SK-N-SH (cell line): Measurements from ENCODE around the gene SNAI3. TPM values are rescaled to one million over a fixed set of nuclear protein-coding genes. Genes with fewer than 3 reads are reported as not detected.

ENCODE experiments used
- CTCF ChIA-PET: fragments of 300-600, 350-600 bp; formaldehyde crosslinking; extraction: SDS; loops from one replicate; lab custom pipeline; 2021; lab: Yijun Ruan, JAX
- POLR2A ChIA-PET: fragments of 350-600 bp; sonication (Branson Sonifier 250); formaldehyde crosslinking; extraction: SDS; loops from one replicate; lab custom pipeline; 2020; ENCODE audit warnings: antibody characterized with exemption, inconsistent platforms; lab: Yijun Ruan, JAX
- DNase-seq: peaks from one replicate; pipeline ENCODE4 v3.0.0; 2012
- H2AFZ ChIP-seq: fragments of 200-600 bp; sonication (generic); 2 replicates; pipeline ENCODE4 v1.8.1; 2016; ENCODE audit warnings: antibody characterized with exemption, mild to moderate bottlenecking, low read depth
- H3F3A ChIP-seq: fragments of 200-600 bp; sonication (generic); replicated peaks from 2 replicates; pipeline ENCODE3; 2016; ENCODE audit warnings: antibody characterized with exemption, mild to moderate bottlenecking; ENCODE audit not compliant: insufficient read depth
- H3K27ac ChIP-seq, 2 experiments: fragments of 200-500 bp in 1 of 2; fragments of 200-600 bp in 1 of 2; sonication (Bioruptor generic) in 1 of 2; sonication (generic), shearing (Covaris generic) in 1 of 2; 2 replicates each; pipeline versions ENCODE4 v1.5.1 to v1.6.1; 2014 to 2016; ENCODE audit warnings: low read depth in 2 of 2, inconsistent platforms in 1 of 2, low read length in 1 of 2, mild to moderate bottlenecking in 1 of 2, mixed read lengths in 1 of 2
- H3K27me3 ChIP-seq: fragments of 200-600 bp; sonication (generic), shearing (Covaris generic); 2 replicates; pipeline ENCODE4 v1.6.1; 2016; ENCODE audit warnings: mixed run types; ENCODE audit not compliant: insufficient read depth
- H3K36me3 ChIP-seq, 2 experiments: fragments of 200-500 bp in 1 of 2; fragments of 200-600 bp in 1 of 2; sonication (Bioruptor generic) in 1 of 2; sonication (generic) in 1 of 2; replicated peaks in 1 of 2; 2 replicates each; pipeline versions ENCODE3 to v1.5.1; 2014 to 2016; ENCODE audit warnings: low read length in 1 of 2, mild to moderate bottlenecking in 1 of 2; ENCODE audit not compliant: insufficient read depth in 2 of 2, control insufficient read depth in 1 of 2
- H3K4me1 ChIP-seq, 2 experiments: fragments of 200-500 bp in 1 of 2; fragments of 200-600 bp in 1 of 2; sonication (Bioruptor generic) in 1 of 2; sonication (generic), shearing (Covaris generic) in 1 of 2; 2 replicates each; pipeline versions ENCODE4 v1.5.1 to v1.6.1; 2014 to 2016; ENCODE audit warnings: low read depth in 1 of 2, low read length in 1 of 2, mixed run types in 1 of 2; ENCODE audit not compliant: insufficient read depth in 2 of 2, control insufficient read depth in 1 of 2
- H3K4me2 ChIP-seq: fragments of 200-600 bp; sonication (generic), shearing (Covaris generic); 2 replicates; pipeline ENCODE4 v1.6.1; 2017; ENCODE audit warnings: mixed run types
- H3K4me3 ChIP-seq, 2 experiments: fragments of 200-500 bp in 1 of 2; fragments of 200-600 bp in 1 of 2; sonication (Bioruptor generic) in 1 of 2; sonication (generic), shearing (Covaris generic) in 1 of 2; 2 replicates each; pipeline versions ENCODE4 v1.5.1 to v1.8.1; 2014 to 2016; ENCODE audit warnings: low read depth in 2 of 2, inconsistent platforms in 1 of 2, low read length in 1 of 2, mild to moderate bottlenecking in 1 of 2, mixed read lengths in 1 of 2, moderate library complexity in 1 of 2
- H3K79me2 ChIP-seq: fragments of 200-600 bp; sonication (generic); 2 replicates; pipeline ENCODE4 v1.8.1; 2017; ENCODE audit warnings: mild to moderate bottlenecking; ENCODE audit not compliant: insufficient read depth
- H3K9ac ChIP-seq: fragments of 200-600 bp; sonication (generic); 2 replicates; pipeline ENCODE4 v1.6.1; 2017; ENCODE audit warnings: mixed run types
- H3K9me2 ChIP-seq: fragments of 200-600 bp; sonication (generic); 2 replicates; pipeline ENCODE4 v1.6.1; 2017; ENCODE audit warnings: mixed run types
- H3K9me3 ChIP-seq: fragments of 200-600 bp; sonication (generic); 2 replicates; pipeline ENCODE4 v1.6.1; 2017; ENCODE audit warnings: mixed run types, mild to moderate bottlenecking, moderate library complexity
- H4K20me1 ChIP-seq: fragments of 200-600 bp; sonication (generic); 2 replicates; pipeline ENCODE4 v1.6.1; 2017; ENCODE audit warnings: mild to moderate bottlenecking, mixed run types; ENCODE audit not compliant: insufficient read depth
- CTCF ChIP-seq: fragments of 200-600 bp; sonication (generic); IDR thresholded peaks from 2 replicates; pipeline ENCODE4 v1.6.1; 2017; ENCODE audit warnings: antibody characterized with exemption, mild to moderate bottlenecking, moderate library complexity
- ELF1 ChIP-seq: IDR thresholded peaks from 2 replicates; pipeline ENCODE4 v1.4.0; 2012
- FOXM1 ChIP-seq: IDR thresholded peaks from 2 replicates; pipeline ENCODE4 v1.4.0; 2012; ENCODE audit warnings: low read depth, mild to moderate bottlenecking
- GATA2 ChIP-seq: sonication (generic); formaldehyde crosslinking; IDR thresholded peaks from 2 replicates; pipeline ENCODE4 v1.5.0; 2020; ENCODE audit warnings: mild to moderate bottlenecking, missing genetic modification reagents
- IRF3 ChIP-seq: fragments of 150-350 bp; IDR thresholded peaks from 2 replicates; pipeline ENCODE4 v1.6.1; 2016; ENCODE audit warnings: mild to moderate bottlenecking, low read depth, low read length
- MEF2A ChIP-seq: IDR thresholded peaks from 2 replicates; pipeline ENCODE4 v1.4.0; 2012; ENCODE audit warnings: low read depth, borderline replicate concordance
- MXI1 ChIP-seq: IDR thresholded peaks from 2 replicates; pipeline ENCODE4 v1.6.1; 2012; ENCODE audit warnings: mild to moderate bottlenecking, low read depth, low read length, improper control_type of control experiment
- NFIC ChIP-seq: IDR thresholded peaks from 2 replicates; pipeline ENCODE4 v1.4.0; 2012; ENCODE audit warnings: borderline replicate concordance
- POLR2AphosphoS5 ChIP-seq: IDR thresholded peaks from 2 replicates; pipeline ENCODE4 v1.6.1; 2012; ENCODE audit warnings: low read depth, low read length
- RCOR1 ChIP-seq: fragments of 150-350 bp; IDR thresholded peaks from 2 replicates; pipeline ENCODE4 v1.6.1; 2017; ENCODE audit warnings: antibody characterized with exemption, low read length
- RFX5 ChIP-seq: IDR thresholded peaks from 2 replicates; pipeline ENCODE4 v1.6.1; 2012; ENCODE audit warnings: mild to moderate bottlenecking, improper control_type of control experiment, low read length
- SMC3 ChIP-seq: IDR thresholded peaks from 2 replicates; pipeline ENCODE4 v1.6.1; 2012; ENCODE audit warnings: low read depth, low read length, improper control_type of control experiment
- TAF1 ChIP-seq: IDR thresholded peaks from 2 replicates; pipeline ENCODE4 v1.6.1; 2012; ENCODE audit warnings: low read depth, mild to moderate bottlenecking, low read length, moderate library complexity, borderline replicate concordance
- TEAD4 ChIP-seq: IDR thresholded peaks from 2 replicates; pipeline ENCODE4 v1.4.0; 2012; ENCODE audit warnings: mild to moderate bottlenecking, borderline replicate concordance; ENCODE audit not compliant: insufficient read depth
- USF1 ChIP-seq: IDR thresholded peaks from 2 replicates; pipeline ENCODE4 v1.4.0; 2012; ENCODE audit warnings: low read depth, borderline replicate concordance
- YY1 ChIP-seq: IDR thresholded peaks from 2 replicates; pipeline ENCODE4 v1.4.0; 2012; ENCODE audit warnings: low read depth, mild to moderate bottlenecking
- WGBS: methylation state at CpG from one replicate; pipeline ENCODE4 v1.1.6; 2017; ENCODE audit warnings: low lambda C conversion rate; 5-methylcytosine and 5-hydroxymethylcytosine counted together
- polyA plus RNA-seq, 3 experiments: library from polyadenylated mRNA; depleted of rRNA; stranded (reverse); fragments of >200 nt; gene quantifications; 2 replicates each; pipeline ENCODE4 v1.2.3, GENCODE V29; 2012

SNAI3 gene
- polyA plus RNA-seq, 1 of the 3 experiments (the other 2 are of a cell fraction), result 0.03 TPM

GRCh38 chr16:88645941-88646340 is 40.4 kb downstream of the SNAI3 start:
- 94% methylated on average over 23 of the region's 23 CpGs for WGBS

More at GRCh38 chr16:88645941-88646340, 40.4 kb downstream of the SNAI3 start:
- no peak overlapping the region for H3K4me2 ChIP-seq
- peaks cover 0 to 4% of the 10 kb centered on the region in 2 experiments; a peak in 1 of 4 replicates for H3K4me1 ChIP-seq
- CTCF ChIA-PET, result no interaction called here
- no peak overlapping the region for H2AFZ ChIP-seq
- H3K27ac ChIP-seq, result no peak overlapping the region
- no peaks in the 10 kb centered on the region for H3K27me3 ChIP-seq
- TF ChIP-seq SMC3 (no peak), TAF1 (no peak), GATA2 (CRISPR knock-in tag) (no peak), USF1 (no peak), IRF3 (no peak), TEAD4 (no peak), YY1 (no peak), RFX5 (no peak), MEF2A (no peak), NFIC (no peak), POLR2AphosphoS5 (no peak), CTCF (no peak), MXI1 (no peak), FOXM1 (no peak), ELF1 (no peak), RCOR1 (no peak)
- no peaks in the 10 kb centered on the region for H3F3A ChIP-seq
- no peaks in the 10 kb centered on the region for H3K79me2 ChIP-seq
- H4K20me1 ChIP-seq, result no peaks in the 10 kb centered on the region
- DNase-seq, result no peak
- no peaks in the 10 kb centered on the region for H3K9me2 ChIP-seq
- H3K9me3 ChIP-seq, result no peaks in the 10 kb centered on the region
- no peaks in the 10 kb centered on the region for H3K36me3 ChIP-seq
- no peak overlapping the region for H3K9ac ChIP-seq
- POLR2A ChIA-PET, result no interaction called here
- no peak overlapping the region for H3K4me3 ChIP-seq
